Measurements from ENCODE around the gene ZBTB42. TPM values are rescaled to one million over a fixed set of nuclear protein-coding genes. Genes with fewer than 3 reads are reported as not detected.

Gene ZBTB42
- total RNA-seq, 1 experiment from 2014 or later, result 6.1 TPM

DNA sequence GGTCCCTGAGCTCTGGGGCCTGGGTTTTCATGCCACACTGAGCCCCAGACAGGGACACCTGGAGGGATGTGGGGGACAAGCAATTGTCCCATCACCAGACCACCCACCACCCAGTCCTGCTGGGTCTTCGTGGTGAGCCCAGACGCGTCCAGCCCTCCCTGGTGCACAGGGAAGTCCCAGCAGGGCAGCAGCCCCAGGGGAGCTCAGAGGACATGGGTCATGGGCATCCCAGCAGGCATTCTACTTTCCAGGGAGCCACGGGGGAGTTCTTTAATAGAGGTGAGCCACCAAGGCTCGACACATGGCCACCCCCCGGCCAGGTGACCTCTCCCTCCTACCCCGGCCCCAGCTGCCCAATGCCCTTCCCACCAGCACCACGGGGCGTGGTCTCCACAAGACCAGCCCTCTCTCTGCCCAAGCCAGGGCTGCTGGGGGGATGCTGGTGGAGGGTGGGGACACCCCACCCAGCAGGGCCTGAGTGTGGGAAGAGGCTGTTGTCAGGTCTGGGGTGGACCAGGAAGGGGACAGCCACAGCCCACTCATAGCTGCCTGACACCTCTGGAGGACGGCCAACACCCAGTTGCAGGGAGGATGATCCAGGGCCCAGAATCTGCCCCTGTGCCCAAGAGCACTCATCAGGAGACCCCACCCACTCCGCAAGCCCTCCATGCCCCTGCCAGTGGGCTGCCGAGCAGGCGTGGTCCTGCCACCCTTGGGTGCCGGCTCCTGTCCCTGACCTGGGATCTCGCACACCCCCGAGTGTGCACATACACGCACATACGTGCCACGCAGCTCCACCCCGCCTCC lies 19.4 kb upstream of the ZBTB42 start:
- Histone ChIP-seq H2AK5ac (ENCODE audit: insufficient read length, low read length) (no peak overlapping the region), H3T11ph (ENCODE audit: low read length) (no peak overlapping the region), H3K9me3 (ENCODE audit: control insufficient read depth, low read depth, low read length) (no peaks in the 10 kb centered on the region), H3K27me3 (ENCODE audit: insufficient read depth, low read length) (no peaks in the 10 kb centered on the region), H4K5ac (ENCODE audit: insufficient read length, low read depth, low read length) (no peak overlapping the region), H3K4me1 (ENCODE audit: insufficient read depth, low read length) (no peaks in the 10 kb centered on the region), H4K8ac (replicated peaks; ENCODE audit: insufficient read length, low read depth, low read length) (no peak overlapping the region), H3K9ac (ENCODE audit: extremely low read depth, insufficient read length, low read length) (no peak overlapping the region), H3K79me2 (ENCODE audit: insufficient read depth, low read length) (no peaks in the 10 kb centered on the region), H3K23me2 (ENCODE audit: insufficient read length, low read depth, low read length, poor library complexity, severe bottlenecking) (no peaks in the 10 kb centered on the region), H2BK12ac (ENCODE audit: insufficient read length, low read depth, low read length) (no peak overlapping the region), H4K20me1 (ENCODE audit: control insufficient read depth, insufficient read depth, insufficient read length) (no peaks in the 10 kb centered on the region), H3K23ac (ENCODE audit: insufficient read length, low read depth, low read length) (no peak overlapping the region), H2BK20ac (ENCODE audit: low read depth, low read length, poor library complexity, severe bottlenecking) (no peak overlapping the region), H2AFZ (ENCODE audit: low read length) (no peak overlapping the region), H2BK5ac (ENCODE audit: insufficient read length, low read length) (no peak overlapping the region), H3K4ac (ENCODE audit: low read depth, low read length) (no peak overlapping the region), H2BK120ac (ENCODE audit: low read depth, low read length, poor library complexity, severe bottlenecking) (no peak overlapping the region), H3K14ac (ENCODE audit: insufficient read depth, low read length) (no peak overlapping the region), H3K18ac (ENCODE audit: insufficient read length, low read depth, low read length) (no peak overlapping the region), H3K27ac (ENCODE audit: insufficient read length, low read depth, low read length) (no peak overlapping the region), H2BK15ac (ENCODE audit: low read depth, low read length) (no peak overlapping the region), H3K4me2 (ENCODE audit: insufficient read depth, insufficient read length, low read length) (no peak overlapping the region), H3K79me1 (ENCODE audit: insufficient read depth, low read depth, low read length, poor library complexity, severe bottlenecking) (no peaks in the 10 kb centered on the region), H3K56ac (ENCODE audit: insufficient read length, low read depth, low read length) (no peak overlapping the region), H4K91ac (ENCODE audit: insufficient read length, low read depth, low read length) (no peak overlapping the region)
- H3K4me1 Mint-ChIP-seq, result no peaks in the 10 kb centered on the region
- no peaks in the 10 kb centered on the region for H3K9me3 Mint-ChIP-seq
- H3K4me3 Mint-ChIP-seq, result no peak overlapping the region
- TF ChIP-seq CTCF (conservative IDR thresholded peaks at IDR 0.05), result no peak
- peaks cover 2 to 9% (median 4%) of the 10 kb centered on the region in 3 experiments; a peak in 4 of 7 replicates for H3K36me3 Mint-ChIP-seq (ENCODE audit: insufficient read depth in 1 of 3, low read depth in 3 of 3)
- no CpG with 5 or more reads among the region's 20 CpGs for WGBS (ENCODE audit: extremely low coverage, insufficient read length, low lambda C conversion rate)
- DNase-seq, result no peak
- H3K27me3 Mint-ChIP-seq (ENCODE audit: low read depth), result no peaks in the 10 kb centered on the region
- no peak overlapping the region for H3K27ac Mint-ChIP-seq
